NT2/D1 (cell line): ENCODE results near the gene SIN3B.

Experiments used
- SUZ12 ChIP-seq: IDR thresholded peaks from 2 replicates; pipeline ENCODE4 v1.6.1; 2011; ENCODE audit not compliant: insufficient read length, insufficient read depth; ENCODE audit errors: extremely low read depth
- YY1 ChIP-seq: IDR thresholded peaks from 2 replicates; pipeline ENCODE4 v1.6.1; 2011; ENCODE audit not compliant: insufficient read length, insufficient read depth
- ZNF274 ChIP-seq: IDR thresholded peaks from 2 replicates; pipeline ENCODE4 v1.6.1; 2011; ENCODE audit warnings: mild to moderate bottlenecking, low read depth, low read length

GRCh38 chr19:16868423-16869130 is 39.4 kb downstream of the SIN3B start:
- no peak for TF ChIP-seq ZNF274
- TF ChIP-seq SUZ12 = no peak
- no peak for TF ChIP-seq YY1
